Measurements from ENCODE around the gene C9orf153. TPM values are rescaled to one million over a fixed set of nuclear protein-coding genes. Genes with fewer than 3 reads are reported as not detected.

C9orf153 gene
- total and polyA plus RNA-seq, 4 donors = 0.30 to 1.2 (median 0.75) TPM

DNA sequence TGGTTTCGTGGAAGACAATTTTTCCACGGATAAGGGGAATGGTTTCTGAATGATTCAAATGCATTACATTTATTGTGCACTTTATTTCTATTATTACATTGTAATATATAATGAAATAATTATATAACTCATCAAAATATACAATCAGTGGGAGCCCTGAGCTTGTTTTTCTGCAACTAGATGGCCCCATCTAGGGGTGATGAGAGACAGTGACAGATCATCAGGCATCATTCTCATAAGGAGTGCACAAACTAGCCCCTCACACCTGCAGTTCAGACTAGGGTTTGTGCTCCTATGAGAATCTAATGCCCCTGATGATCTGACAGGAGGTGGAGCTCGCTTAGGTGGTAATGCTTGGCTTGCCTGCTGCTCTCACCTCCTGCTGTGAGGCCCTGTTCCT is 16.5 kb upstream of the C9orf153 start:
- no peak overlapping the region for H3K27ac ChIP-seq (ENCODE audit: low read depth, low read length)
- no peaks in the 10 kb centered on the region for H3K9me3 ChIP-seq (ENCODE audit: control insufficient read depth, insufficient read depth, low read length)
- 50% methylated on average over 1 of the region's 3 CpGs for WGBS (ENCODE audit: insufficient coverage)
- no peak overlapping the region for H3K4me3 ChIP-seq (ENCODE audit: low read depth, low read length)
- H3K36me3 ChIP-seq (ENCODE audit: control insufficient read depth, insufficient read depth, low read length) = peaks cover 6% of the 10 kb centered on the region
- peak in 2 of 6 donors; percentile 15 to 28 for DNase-seq (ENCODE audit: low read depth in 4 of 6, low spot score in 6 of 6)
- no peaks in the 10 kb centered on the region for H3K27me3 ChIP-seq (ENCODE audit: control insufficient read depth, insufficient read depth, low read length)
- peaks cover 15% of the 10 kb centered on the region for H3K4me1 ChIP-seq (ENCODE audit: control insufficient read depth, insufficient read depth, low read length)

DNA sequence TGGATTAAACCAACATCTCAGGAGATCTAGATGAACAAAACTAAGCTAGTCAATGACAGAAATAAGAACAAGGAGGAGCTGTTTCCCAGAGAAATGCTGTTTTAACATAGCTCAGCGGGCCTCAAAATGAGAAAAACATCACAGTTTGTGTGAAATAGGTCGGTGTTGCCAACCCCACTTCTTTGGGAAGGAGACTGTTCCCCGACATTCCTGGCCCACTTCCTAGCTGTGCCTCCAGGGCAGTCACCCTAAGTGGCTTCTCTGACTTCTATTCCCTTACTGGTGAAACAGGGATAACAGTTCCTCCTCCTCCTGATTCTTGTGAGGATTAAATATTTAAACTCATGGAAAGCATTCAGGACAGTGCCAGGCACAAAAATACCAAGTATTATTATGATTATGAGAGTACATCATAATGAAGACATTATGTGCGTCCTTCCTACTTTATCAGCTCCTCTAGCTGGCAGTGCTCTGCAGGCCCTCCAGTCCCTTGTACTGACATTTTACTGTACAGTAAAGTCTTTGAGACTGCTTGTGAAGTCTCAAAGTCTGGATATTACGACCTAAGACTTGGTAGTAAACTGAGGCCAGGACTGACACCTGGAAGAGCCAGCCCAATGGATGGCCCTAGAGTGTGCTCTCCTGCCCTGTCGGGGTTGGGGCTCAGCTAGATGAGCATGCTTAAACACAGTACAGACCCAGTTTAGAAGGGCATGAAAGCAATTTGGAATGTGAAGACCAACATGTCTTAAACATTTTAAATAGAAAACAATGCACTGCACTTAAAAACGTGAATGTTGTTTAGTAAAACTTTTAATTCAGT is 15.6 kb upstream of the C9orf153 start:
- WGBS (ENCODE audit: insufficient coverage) = 75% methylated on average over 1 of the region's 7 CpGs
- Histone ChIP-seq H3K36me3 (ENCODE audit: control insufficient read depth, insufficient read depth, low read length) (peaks cover under 1% of the 10 kb centered on the region), H3K27ac (ENCODE audit: low read depth, low read length) (no peak overlapping the region), H3K4me1 (ENCODE audit: control insufficient read depth, insufficient read depth, low read length) (peaks cover 8% of the 10 kb centered on the region), H3K27me3 (ENCODE audit: control insufficient read depth, insufficient read depth, low read length) (no peaks in the 10 kb centered on the region), H3K4me3 (ENCODE audit: low read depth, low read length) (no peak overlapping the region), H3K9me3 (ENCODE audit: control insufficient read depth, insufficient read depth, low read length) (no peaks in the 10 kb centered on the region)
- peak in 1 of 6 donors; percentile 36 for DNase-seq (ENCODE audit: low read depth in 4 of 6, low spot score in 6 of 6)

DNA sequence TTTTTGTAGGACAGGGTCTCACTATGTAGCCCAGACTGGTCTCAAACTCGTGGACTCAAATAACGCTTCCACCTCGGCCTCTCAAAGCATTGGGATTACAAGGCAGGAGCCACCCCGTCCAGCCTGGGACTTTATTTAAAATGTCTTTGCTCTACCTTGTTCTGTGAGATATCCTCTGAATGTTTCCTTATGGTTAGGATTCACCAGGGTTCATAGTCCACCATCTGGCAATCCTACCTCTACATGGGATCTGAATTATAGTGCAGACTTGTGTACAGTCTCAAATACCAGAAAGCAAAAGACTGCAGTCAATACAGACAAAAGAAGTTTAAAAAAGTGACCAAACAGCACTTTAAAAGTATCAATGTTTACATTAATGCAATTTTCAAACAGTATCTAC is 12.8 kb upstream of the C9orf153 start:
- no peaks in the 10 kb centered on the region for H3K27me3 ChIP-seq (ENCODE audit: control insufficient read depth, insufficient read depth, low read length)
- H3K36me3 ChIP-seq (ENCODE audit: control insufficient read depth, insufficient read depth, low read length) = no peaks in the 10 kb centered on the region
- peaks cover 6% of the 10 kb centered on the region for H3K4me1 ChIP-seq (ENCODE audit: control insufficient read depth, insufficient read depth, low read length)
- 100% methylated on average over 3 of the region's 4 CpGs for WGBS (ENCODE audit: insufficient coverage)
- H3K9me3 ChIP-seq (ENCODE audit: control insufficient read depth, insufficient read depth, low read length) = no peaks in the 10 kb centered on the region
- no peak overlapping the region for H3K4me3 ChIP-seq (ENCODE audit: low read depth, low read length)
- no peak overlapping the region for H3K27ac ChIP-seq (ENCODE audit: low read depth, low read length)
- DNase-seq (ENCODE audit: low read depth in 4 of 6, low spot score in 6 of 6) = no peak

DNA sequence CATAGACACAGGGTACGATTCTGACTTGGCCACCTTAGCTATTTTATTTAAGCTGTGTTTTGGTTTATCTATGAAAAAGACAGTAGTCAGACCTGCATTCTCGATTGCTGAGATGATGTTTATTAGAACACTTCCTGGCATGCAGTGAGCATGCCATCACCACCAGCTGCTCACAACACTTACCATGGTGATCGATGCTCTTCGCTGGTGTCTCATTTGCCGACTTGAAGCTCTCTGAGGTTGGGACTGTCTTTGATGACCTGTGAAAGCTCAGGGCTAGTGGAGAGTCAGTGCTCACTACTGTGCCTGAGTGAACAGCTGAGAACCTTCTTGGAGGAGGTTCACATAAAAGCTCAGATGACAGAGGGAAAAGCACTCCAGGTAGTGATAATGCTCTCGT is 4.4 kb upstream of the C9orf153 start:
- no peaks in the 10 kb centered on the region for H3K27me3 ChIP-seq (ENCODE audit: control insufficient read depth, insufficient read depth, low read length)
- no peak for DNase-seq (ENCODE audit: low read depth in 4 of 6, low spot score in 6 of 6)
- no peak overlapping the region for H3K27ac ChIP-seq (ENCODE audit: low read depth, low read length)
- H3K4me1 ChIP-seq (ENCODE audit: control insufficient read depth, insufficient read depth, low read length) = no peaks in the 10 kb centered on the region
- no peak overlapping the region for H3K4me3 ChIP-seq (ENCODE audit: low read depth, low read length)
- H3K36me3 ChIP-seq (ENCODE audit: control insufficient read depth, insufficient read depth, low read length) = peaks cover 4% of the 10 kb centered on the region
- no peaks in the 10 kb centered on the region for H3K9me3 ChIP-seq (ENCODE audit: control insufficient read depth, insufficient read depth, low read length)
- 87% methylated on average over 4 of the region's 6 CpGs for WGBS (ENCODE audit: insufficient coverage)

DNA sequence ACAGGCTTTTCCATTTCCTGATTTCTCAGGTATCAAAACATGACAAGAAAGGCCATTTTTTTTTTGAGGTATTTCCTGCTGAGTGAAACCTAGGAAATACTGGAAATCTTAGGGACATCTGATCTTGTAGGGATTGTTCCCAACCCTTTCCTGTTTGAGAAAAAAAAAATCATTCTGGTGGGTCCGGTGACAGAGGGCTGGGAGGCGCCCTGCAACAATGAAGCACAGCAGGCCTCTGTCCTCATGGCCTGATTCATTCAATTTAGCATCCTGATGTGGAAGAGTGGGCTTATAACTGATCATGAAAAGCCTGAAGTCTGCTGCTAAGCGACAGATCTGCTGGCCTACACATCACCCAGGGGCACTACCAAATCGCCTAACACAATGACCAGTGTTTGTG is 3.0 kb upstream of the C9orf153 start:
- H3K27ac ChIP-seq (ENCODE audit: low read depth, low read length) = no peak overlapping the region
- H3K4me3 ChIP-seq (ENCODE audit: low read depth, low read length) = no peak overlapping the region
- DNase-seq (ENCODE audit: low read depth in 4 of 6, low spot score in 6 of 6) = peak in 1 of 6 donors; percentile 23
- H3K27me3 ChIP-seq (ENCODE audit: control insufficient read depth, insufficient read depth, low read length) = no peaks in the 10 kb centered on the region
- 40% methylated on average over 1 of the region's 4 CpGs for WGBS (ENCODE audit: insufficient coverage)
- no peaks in the 10 kb centered on the region for H3K4me1 ChIP-seq (ENCODE audit: control insufficient read depth, insufficient read depth, low read length)
- no peaks in the 10 kb centered on the region for H3K9me3 ChIP-seq (ENCODE audit: control insufficient read depth, insufficient read depth, low read length)
- H3K36me3 ChIP-seq (ENCODE audit: control insufficient read depth, insufficient read depth, low read length) = peaks cover 4% of the 10 kb centered on the region

DNA sequence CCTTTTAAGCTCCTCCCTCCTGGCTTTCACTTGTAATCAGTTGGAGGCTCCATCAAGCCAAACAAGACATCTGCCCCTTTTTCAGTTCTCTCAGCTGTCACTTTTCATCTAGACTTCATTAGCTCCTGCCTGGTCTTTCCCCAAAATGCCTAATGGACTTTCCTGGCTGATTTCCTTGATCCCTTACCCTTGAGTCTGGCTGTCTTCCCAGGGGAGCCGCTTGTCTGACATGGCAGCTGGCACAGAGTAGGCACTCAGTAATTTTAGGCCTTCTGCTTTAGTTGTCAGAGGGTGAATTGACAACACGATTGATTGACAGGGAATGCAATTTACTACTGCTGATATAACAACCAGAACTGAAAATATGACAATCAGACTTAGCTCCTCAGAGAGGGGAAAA is 2.1 kb downstream of the C9orf153 start:
- DNase-seq (ENCODE audit: low read depth in 4 of 6, low spot score in 6 of 6) = peak in 2 of 6 donors; percentile 46 to 89
- no CpG with 5 or more reads among the region's 2 CpGs for WGBS (ENCODE audit: insufficient coverage)
- peaks cover 4% of the 10 kb centered on the region for H3K9me3 ChIP-seq (ENCODE audit: control insufficient read depth, insufficient read depth, low read length)

DNA sequence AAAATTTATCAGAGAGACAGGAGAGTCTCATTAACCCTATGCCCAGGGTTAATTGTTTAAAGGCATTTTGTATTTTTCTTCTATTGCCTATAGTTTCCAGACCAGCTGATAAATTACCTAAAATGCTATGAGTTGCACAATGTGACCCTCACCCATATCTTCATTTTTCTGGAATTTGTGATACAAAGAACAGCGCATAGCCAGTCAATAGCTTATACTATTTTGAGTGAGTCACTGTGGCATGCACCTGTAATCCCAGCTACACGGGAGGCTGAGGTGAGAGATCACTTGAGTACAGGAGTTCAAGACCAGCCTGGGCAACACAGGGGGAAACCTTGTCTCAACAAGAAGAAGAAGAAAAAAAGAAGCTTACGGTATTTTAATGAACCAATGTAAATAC is 2.8 kb downstream of the C9orf153 start:
- peaks cover 4% of the 10 kb centered on the region for H3K4me1 ChIP-seq (ENCODE audit: control insufficient read depth, insufficient read depth, low read length)
- H3K27ac ChIP-seq (ENCODE audit: low read depth, low read length) = no peak overlapping the region
- no peak overlapping the region for H3K4me3 ChIP-seq (ENCODE audit: low read depth, low read length)
- H3K36me3 ChIP-seq (ENCODE audit: control insufficient read depth, insufficient read depth, low read length) = no peaks in the 10 kb centered on the region
- no peaks in the 10 kb centered on the region for H3K27me3 ChIP-seq (ENCODE audit: control insufficient read depth, insufficient read depth, low read length)
- DNase-seq (ENCODE audit: low read depth in 4 of 6, low spot score in 6 of 6) = no peak
- WGBS (ENCODE audit: insufficient coverage) = 83% methylated on average over 1 of the region's 3 CpGs
- H3K9me3 ChIP-seq (ENCODE audit: control insufficient read depth, insufficient read depth, low read length) = peaks cover 6% of the 10 kb centered on the region

More for the DNA sequence above, 2.1 kb downstream of the C9orf153 start:
- Histone ChIP-seq H3K27ac (ENCODE audit: low read depth, low read length) (no peak overlapping the region), H3K4me3 (ENCODE audit: low read depth, low read length) (no peak overlapping the region), H3K4me1 (ENCODE audit: control insufficient read depth, insufficient read depth, low read length) (peaks cover 4% of the 10 kb centered on the region), H3K27me3 (ENCODE audit: control insufficient read depth, insufficient read depth, low read length) (no peaks in the 10 kb centered on the region), H3K36me3 (ENCODE audit: control insufficient read depth, insufficient read depth, low read length) (no peaks in the 10 kb centered on the region)

DNA sequence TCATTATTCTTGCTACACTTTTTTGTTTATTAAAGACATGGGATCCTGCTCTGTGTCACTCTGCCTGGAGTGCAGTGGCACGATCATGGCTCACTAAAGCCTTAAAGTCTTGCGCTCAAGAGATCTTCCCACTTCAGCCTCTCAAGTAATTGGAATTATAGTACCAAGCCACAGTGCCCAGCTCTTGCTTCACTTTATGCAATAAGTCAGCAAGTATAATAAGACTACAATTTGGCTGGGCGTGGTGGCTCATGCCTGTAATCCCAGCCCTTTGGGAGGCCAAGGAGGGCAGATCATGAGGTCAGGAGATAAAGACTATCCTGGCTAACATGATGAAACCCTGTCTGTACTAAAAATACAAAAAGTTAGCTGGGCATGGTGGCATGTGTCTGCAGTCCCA is 5.9 kb downstream of the C9orf153 start:
- 100% methylated on average over 2 of the region's 3 CpGs for WGBS (ENCODE audit: insufficient coverage)
- no peak overlapping the region for H3K27ac ChIP-seq (ENCODE audit: low read depth, low read length)
- peaks cover 6% of the 10 kb centered on the region for H3K9me3 ChIP-seq (ENCODE audit: control insufficient read depth, insufficient read depth, low read length)
- no peak for DNase-seq (ENCODE audit: low read depth in 4 of 6, low spot score in 6 of 6)
- H3K27me3 ChIP-seq (ENCODE audit: control insufficient read depth, insufficient read depth, low read length) = no peaks in the 10 kb centered on the region
- no peak overlapping the region for H3K4me3 ChIP-seq (ENCODE audit: low read depth, low read length)
- no peaks in the 10 kb centered on the region for H3K36me3 ChIP-seq (ENCODE audit: control insufficient read depth, insufficient read depth, low read length)
- H3K4me1 ChIP-seq (ENCODE audit: control insufficient read depth, insufficient read depth, low read length) = peaks cover 4% of the 10 kb centered on the region

DNA sequence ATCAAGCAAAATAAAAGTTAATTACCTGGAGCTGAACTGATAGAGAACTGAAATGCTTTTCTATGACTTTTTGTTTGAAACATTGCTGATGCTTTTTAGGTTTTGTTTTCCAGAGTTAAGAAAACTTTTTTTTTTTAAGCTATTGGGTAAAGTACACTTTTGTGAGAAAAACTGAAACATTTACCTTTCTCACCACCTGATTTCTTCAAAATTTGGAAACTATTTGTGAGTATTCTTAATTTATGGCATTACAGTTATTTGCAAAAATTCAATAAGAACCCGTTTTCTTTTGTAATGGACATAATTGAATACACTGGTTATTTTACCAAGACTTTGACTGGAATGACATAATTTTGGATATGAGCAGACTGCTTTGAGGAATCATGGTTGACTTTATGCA is 6.6 kb downstream of the C9orf153 start:
- Histone ChIP-seq H3K36me3 (ENCODE audit: control insufficient read depth, insufficient read depth, low read length) (no peaks in the 10 kb centered on the region), H3K4me1 (ENCODE audit: control insufficient read depth, insufficient read depth, low read length) (peaks cover 4% of the 10 kb centered on the region), H3K27ac (ENCODE audit: low read depth, low read length) (no peak overlapping the region), H3K9me3 (ENCODE audit: control insufficient read depth, insufficient read depth, low read length) (peaks cover 6% of the 10 kb centered on the region), H3K4me3 (ENCODE audit: low read depth, low read length) (no peak overlapping the region), H3K27me3 (ENCODE audit: control insufficient read depth, insufficient read depth, low read length) (no peaks in the 10 kb centered on the region)
- no peak for DNase-seq (ENCODE audit: low read depth in 4 of 6, low spot score in 6 of 6)
- WGBS (ENCODE audit: insufficient coverage) = no CpG with 5 or more reads among the region's 1 CpG

DNA sequence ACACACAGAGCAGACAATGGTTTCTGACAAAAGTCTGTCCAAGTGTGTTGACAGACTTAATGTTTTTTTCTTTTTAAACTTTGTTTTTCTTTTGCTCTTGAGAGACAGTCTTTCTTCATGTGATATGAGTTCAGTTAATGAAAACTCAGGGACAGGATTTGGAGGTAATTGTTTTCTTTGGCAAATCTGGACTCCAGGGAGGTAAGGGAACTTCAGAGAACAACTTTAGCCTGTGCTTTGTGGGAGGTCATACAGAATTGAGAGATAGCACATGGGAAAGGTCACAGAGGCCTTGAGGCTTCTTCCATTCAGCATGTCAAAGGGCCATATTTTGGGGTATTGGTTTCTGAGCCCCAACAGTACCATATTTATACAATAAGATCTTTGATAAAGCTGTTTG is 9.3 kb downstream of the C9orf153 start:
- Histone ChIP-seq H3K27me3 (ENCODE audit: control insufficient read depth, insufficient read depth, low read length) (no peaks in the 10 kb centered on the region), H3K9me3 (ENCODE audit: control insufficient read depth, insufficient read depth, low read length) (peaks cover 6% of the 10 kb centered on the region), H3K27ac (ENCODE audit: low read depth, low read length) (no peak overlapping the region), H3K4me3 (ENCODE audit: low read depth, low read length) (no peak overlapping the region), H3K36me3 (ENCODE audit: control insufficient read depth, insufficient read depth, low read length) (no peaks in the 10 kb centered on the region), H3K4me1 (ENCODE audit: control insufficient read depth, insufficient read depth, low read length) (no peaks in the 10 kb centered on the region)
- no peak for DNase-seq (ENCODE audit: low read depth in 4 of 6, low spot score in 6 of 6)

Data from spinal cord (tissue), 10 donors.